Activated CD4-positive, CD25-positive, alpha-beta regulatory T cell treated with anti-CD3 and anti-CD28 coated beads, Interleukin-2, amount 50 U/mL, for 16 hours (primary cell): Measurements from ENCODE around the gene SLC15A4.
"Not testable (repeated sequence)": the region's sequence is repeated elsewhere in the genome, so short reads cannot be mapped to it uniquely, and the experiment has no call there.

ENCODE experiments used
- DNase-seq: peaks from one replicate; pipeline ENCODE4 v3.0.0-alpha.2; 2020; ENCODE audit warnings: low read depth, low spot score

The SLC15A4 gene

DNA sequence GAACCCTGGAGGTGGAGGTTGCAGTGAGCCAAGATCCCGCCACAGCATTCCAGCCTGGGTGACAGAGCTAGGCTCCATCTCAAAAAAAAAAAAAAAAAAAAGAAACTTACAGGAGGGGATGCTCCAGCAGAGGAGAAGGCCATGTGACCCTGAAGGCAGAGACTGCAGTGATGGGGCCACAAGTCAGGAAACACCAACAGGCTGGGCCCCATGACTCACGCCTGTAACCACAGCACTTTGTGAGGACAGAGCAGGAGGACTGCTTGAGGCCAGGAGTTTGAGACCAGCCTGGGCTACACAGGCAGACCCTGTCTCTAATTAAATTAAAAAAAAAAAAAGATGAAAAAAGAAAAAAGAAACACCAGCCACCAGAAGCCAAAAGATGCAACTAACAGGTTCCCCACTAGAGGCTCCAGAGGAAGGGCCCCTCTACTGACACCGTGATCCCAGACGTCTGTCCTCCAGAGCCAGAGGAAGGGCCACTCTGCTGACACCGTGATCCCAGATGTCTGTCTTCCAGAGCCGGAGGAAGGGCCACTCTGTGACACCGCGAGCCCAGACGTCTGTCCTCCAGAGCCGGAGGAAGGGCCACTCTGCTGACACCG is 20.4 kb upstream of the SLC15A4 start:
- no peak for DNase-seq

DNA sequence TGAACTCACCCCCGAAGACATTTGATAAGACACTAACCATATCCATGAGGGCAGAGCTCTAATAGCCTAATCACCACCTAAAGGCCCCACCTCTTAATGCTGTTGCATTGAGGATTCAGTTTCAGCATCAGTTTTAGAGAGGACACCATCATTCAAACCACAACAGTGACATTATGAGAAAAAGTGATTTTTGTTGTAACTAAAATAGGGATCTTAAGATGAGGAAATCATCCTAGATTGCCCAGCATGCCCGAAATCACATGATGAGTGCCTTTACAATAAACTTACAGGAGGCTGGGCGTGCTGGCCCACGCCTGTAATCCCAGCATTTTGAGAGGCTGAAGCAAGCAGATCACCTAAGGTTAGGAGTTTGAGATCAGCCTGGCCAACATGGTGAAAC is 19.8 kb upstream of the SLC15A4 start:
- DNase-seq = no peak

DNA sequence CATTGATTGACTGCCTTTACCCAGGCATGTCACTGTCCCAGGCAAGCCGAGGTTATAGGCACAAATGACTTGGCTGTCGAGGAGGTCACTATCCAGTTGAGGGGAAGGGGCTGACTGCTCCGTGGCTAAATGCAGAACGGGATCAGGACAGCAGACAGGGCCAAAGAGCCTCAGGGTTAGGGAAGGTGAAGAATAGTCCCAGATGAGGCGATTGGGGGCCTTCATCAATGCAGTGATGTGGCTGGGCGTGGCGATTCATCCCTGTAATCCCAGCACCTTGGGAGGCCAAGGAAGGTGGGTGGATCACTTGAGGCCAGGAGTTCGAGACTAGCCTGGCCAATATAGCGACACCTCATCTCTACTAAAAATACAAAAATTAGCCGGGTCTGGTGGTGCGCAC is 18.8 kb upstream of the SLC15A4 start:
- DNase-seq = no peak

DNA sequence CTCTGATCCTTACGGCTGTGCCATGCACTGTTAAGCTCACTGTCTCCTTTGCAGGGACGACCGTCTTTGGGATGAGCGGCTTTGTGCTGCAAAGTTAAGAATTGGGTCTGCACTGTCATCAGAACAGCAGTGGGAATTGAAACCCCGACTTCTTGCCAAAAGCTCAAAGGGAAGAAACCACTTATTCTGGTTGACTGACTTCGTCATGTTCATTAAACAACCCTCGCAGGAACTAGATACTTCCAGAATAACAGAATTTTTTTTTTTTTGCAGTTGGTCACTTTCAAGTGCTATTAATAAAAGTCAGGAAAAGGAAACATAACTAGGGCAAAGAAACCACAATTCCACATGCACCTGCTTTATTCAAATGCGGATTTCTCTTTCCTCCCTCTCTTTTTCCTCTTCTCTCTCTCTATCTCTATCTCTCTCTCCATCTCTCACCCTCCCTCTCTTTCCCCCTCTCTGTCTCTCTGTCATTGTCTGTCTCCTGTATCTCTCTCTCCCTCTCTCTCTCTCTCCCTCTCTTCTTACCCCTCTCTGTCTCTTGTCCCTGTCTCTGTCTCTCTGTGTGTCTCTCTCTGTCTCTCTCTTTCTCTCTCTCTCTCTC is 17.2 kb upstream of the SLC15A4 start:
- no peak for DNase-seq

DNA sequence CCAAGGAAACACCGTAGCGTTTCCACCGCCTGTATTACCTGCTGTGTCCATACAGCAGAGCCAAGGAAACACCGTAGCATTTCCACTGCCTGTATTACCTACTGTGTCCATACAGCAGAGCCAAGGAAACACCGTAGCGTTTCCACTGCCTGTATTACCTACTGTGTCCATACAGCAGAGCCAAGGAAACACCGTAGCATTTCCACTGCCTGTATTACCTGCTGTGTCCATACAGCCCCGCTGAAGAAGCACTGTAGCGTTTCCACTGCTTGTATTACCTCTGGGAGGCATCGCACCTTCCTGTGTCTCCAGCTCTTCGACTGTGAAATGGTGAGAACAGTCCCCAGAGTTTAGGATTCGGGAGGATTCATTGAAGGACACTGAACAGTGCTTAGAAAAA is 16.1 kb upstream of the SLC15A4 start:
- DNase-seq = not testable (repeated sequence)

DNA sequence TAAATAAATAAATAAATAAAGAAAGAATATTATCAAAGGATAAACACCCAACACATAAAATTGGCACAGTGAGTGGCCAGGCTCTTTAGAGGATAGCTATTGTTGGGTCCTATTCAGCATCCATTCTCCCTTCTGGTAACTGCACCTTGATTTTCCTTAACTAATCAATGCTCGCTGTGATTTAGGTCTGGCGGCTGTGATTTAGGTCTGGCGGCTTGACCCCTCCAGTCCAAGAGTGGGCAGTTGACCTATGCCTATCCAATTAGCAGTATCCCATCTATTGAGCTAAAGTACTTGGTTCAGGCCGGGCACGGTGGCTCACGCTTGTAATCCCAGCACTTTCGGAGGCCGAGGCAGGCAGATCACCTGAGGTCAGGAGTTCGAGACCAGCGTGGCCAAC is 9.7 kb upstream of the SLC15A4 start:
- no peak for DNase-seq

- DNase-seq = no peak
Observed at GRCh38 chr12:128830505-128830893, 6.7 kb upstream of the SLC15A4 start.

- no peak for DNase-seq
Observed at GRCh38 chr12:128829861-128830504, 6.2 kb upstream of the SLC15A4 start.

DNA sequence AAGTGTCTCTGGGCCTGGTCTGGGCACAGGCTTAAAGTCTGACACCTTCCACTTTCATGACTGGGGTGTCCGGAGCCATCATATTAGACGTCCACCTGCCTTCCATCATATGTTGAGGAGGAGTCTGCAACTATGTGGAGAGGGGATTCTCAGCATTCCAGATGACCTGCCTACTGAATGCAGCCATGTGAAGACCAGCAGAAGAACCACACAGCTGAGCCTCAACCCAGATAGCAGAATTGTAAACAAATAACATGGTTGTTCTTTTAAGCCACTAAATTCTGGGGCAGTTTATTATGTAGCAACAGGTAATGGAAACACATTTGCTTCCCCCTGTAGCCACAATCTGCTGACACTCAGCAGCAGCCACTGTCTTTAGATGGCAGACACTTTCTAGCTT is 4.0 kb upstream of the SLC15A4 start:
- DNase-seq = no peak

- DNase-seq = no peak
Observed at GRCh38 chr12:128825835-128826234, 2.1 kb upstream of the SLC15A4 start.

GRCh38 chr12:128823216-128823915 is 392 bp downstream of the SLC15A4 start:
- no peak for DNase-seq

GRCh38 chr12:128820723-128821432 is 2.9 kb downstream of the SLC15A4 start:
- no peak for DNase-seq

GRCh38 chr12:128820253-128820652 is 3.5 kb downstream of the SLC15A4 start:
- no peak for DNase-seq

- DNase-seq = no peak
Observed at GRCh38 chr12:128819293-128820144, 4.2 kb downstream of the SLC15A4 start.

GRCh38 chr12:128818065-128819022 is 5.4 kb downstream of the SLC15A4 start:
- no peak for DNase-seq

DNA sequence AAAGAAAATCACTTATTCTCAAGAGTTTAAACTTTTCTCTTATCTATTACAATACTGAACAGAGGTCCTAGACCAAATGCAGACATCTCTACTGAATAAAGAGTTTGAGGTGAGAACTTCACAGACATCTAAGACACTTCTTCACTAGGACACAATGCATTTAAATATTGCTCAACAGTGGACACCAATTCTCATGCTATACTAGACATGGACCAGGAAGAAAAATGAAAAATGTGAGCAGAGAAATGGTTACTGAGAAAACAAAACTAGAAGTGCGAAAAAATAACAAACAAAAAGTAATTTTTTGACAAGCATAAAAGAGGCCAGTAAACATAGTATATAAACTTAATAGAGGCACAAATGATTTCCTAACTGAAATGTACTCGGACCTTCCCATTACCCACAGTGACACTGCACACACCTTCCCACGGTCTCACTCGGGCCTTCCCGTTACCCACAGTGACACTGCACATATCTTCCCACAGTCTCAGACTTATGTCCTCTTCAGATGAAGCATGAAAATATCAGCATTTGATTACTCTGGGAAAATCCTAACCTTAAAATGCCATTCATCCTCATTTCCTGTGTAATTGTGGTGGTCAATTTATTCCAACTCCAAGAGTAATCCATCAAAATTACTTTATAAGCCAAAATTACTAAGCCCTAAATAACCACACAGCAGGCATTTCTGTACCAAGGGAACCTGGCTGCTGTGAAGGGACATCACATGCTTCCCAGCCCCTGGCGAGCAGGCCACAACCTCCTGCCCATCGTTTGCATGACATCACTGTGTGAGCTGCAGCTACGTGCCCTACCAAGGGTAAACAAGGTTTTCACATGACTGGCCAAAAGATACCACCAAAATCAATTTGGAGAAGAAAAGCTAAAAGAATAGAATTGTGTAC is 6.4 kb downstream of the SLC15A4 start:
- DNase-seq = no peak

- DNase-seq = no peak
Observed at GRCh38 chr12:128816643-128816920, 7.2 kb downstream of the SLC15A4 start.

DNA sequence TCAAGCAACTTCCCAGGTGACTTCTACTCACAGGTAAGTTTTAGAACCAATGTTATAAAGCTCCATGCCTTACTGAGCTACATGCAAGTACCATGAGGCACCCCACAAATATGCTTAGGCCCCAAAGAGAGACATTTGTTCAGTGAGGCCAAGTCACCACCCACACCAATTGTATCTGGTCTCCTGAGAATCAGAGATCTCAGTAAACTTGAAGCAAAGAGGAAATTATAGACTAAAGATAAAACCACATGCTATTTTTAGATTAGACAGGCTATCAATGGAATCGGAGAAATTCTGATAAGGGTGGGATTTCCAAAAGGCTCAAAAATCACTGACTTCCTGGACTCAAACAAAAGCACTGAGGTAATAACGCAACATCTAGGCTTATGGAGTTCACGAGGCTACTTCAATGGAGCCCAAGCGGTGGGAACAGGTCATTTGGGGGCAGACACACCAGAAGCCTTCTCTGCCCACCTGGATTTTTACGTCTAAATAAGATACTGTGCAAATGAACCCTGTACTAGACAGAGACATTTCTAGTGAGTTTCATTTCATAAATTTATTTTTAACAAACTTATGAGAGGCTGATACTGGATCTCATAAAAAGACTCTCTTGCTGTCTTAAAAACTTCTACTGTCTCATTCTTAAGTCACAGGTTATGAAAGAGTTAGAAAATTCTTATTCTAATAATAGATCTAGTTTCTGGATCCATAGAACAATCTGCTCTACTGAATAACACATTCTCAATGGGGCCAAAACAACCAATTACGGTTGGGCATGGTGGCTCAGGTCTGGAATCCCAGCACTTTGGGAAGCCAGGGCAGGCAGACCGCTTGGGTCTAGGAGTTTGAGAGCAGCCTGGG is 7.7 kb downstream of the SLC15A4 start:
- DNase-seq = no peak
